GM18858 (cell line): ENCODE results near the gene EMILIN3.

Experiments used
- ATAC-seq: cut with Tn5 transposase; IDR thresholded peaks from one replicate; pipeline ENCODE4 v1.9.1; 2021; ENCODE audit not compliant: unreplicated experiment

EMILIN3 gene

DNA sequence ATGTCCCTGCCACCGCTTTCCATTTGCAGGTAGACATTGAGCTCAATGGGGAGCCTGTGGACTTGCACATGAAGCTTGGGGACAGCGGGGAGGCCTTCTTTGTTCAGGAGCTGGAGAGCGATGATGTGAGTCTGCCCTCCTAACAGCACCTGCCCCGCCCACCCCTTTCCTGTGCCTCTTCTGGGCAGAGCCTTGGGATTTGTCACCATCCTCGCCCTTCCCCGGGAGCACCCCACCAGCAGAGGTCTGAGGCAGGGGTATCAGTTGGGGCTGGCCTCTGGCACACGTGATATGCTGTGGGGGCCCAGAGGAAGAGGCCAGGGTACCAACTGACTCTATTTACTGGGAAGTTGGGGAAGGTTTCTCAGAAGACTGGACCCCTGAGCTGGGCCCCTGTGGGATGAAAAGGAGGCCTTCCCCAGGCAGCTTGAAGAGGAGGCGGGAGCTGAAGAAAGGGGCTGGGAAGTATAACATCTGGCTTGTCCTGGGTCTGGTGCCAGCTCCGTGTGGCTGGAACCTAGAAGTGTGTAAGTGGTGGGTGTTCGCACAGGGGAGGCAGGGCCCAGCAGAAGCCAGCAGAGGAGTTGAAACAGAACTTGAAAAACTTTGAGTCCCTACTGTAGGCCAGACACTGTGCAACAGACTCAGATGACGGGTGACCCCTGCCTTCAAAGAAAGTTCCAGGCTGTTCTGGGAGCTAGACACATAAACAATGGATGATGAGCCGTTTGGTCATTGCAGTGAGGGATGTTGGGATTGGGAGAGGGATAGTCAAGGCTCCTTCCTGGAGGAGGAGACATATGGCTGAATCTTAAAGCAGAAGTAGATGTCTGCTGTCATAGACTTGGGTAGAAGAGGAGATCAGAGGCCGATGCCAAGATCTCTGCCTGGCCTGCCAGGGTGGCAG, 18.8 kb downstream of the EMILIN3 start:
- ATAC-seq = no peak

DNA sequence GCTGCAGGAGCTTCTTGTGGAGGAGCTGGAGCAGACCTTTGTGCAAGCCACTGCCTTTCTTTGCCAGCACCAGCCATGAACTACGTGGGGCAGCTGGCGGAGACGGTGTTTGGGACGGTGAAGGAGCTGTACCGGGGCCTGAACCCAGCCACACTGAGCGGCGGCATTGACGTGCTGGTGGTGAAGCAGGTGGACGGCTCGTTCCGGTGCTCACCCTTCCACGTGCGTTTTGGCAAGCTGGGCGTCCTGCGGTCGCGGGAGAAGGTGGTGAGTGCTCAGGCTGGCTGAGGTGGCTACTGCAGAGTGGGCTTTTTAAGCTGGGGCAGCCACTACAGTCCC, 20.9 kb downstream of the EMILIN3 start:
- no peak for ATAC-seq

DNA sequence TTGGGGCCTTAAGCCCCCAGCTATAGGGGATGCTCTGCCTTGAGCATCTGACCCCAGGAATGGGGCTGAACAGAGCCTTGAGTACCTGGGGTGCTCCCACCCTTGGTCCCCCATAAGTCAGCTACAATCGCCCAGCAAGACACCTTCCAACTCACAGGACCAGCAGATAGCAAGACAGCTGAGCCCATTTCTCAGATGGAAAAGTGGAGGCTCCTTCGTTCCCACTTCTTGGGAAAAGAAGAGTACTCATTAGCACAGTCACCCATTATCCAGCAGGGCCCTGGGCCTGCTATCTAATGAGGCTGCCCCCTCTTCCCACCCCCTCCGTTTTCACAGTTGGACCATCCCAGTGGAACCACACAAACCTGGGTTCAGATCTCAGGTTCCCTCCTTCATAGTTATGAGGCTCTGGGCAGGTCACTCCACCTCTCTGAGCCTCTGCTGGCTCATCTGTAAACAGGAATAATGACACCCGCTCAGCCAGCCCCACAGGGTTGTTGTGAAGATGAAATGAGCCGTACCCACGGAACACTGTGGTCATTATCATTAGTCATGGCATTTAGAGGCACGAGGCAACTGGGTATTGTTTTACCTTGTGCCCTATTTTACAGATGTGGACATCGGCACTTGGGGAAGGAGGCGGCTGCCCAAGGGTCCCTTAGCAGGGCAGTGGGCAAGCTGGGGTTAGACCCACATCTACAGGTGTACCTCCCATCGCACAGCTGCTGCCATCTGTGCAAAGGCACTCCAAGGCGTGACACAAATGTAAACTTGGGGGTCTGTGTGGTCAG, 21.5 kb downstream of the EMILIN3 start:
- no peak for ATAC-seq

DNA sequence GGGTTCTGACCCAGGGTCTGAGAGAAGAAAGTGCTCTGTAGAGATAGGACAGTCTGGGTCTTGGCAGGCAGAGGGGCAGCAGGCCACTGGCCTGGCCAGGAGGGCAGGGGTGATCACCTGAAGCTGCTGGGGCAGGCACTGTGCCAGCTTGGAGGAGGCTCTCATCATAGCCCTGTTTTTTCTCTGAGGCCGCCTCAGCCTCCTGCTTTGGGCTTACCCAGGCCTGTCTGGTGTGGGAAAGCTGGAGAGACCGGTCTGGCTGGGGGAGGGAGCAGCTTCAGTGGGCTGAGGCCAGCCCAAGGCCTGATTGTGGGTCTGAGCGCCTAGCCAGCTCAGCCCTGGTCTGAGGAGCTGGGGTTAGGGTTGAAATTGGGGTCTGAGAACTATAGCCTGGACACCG, 22.1 kb downstream of the EMILIN3 start:
- no peak for ATAC-seq

DNA sequence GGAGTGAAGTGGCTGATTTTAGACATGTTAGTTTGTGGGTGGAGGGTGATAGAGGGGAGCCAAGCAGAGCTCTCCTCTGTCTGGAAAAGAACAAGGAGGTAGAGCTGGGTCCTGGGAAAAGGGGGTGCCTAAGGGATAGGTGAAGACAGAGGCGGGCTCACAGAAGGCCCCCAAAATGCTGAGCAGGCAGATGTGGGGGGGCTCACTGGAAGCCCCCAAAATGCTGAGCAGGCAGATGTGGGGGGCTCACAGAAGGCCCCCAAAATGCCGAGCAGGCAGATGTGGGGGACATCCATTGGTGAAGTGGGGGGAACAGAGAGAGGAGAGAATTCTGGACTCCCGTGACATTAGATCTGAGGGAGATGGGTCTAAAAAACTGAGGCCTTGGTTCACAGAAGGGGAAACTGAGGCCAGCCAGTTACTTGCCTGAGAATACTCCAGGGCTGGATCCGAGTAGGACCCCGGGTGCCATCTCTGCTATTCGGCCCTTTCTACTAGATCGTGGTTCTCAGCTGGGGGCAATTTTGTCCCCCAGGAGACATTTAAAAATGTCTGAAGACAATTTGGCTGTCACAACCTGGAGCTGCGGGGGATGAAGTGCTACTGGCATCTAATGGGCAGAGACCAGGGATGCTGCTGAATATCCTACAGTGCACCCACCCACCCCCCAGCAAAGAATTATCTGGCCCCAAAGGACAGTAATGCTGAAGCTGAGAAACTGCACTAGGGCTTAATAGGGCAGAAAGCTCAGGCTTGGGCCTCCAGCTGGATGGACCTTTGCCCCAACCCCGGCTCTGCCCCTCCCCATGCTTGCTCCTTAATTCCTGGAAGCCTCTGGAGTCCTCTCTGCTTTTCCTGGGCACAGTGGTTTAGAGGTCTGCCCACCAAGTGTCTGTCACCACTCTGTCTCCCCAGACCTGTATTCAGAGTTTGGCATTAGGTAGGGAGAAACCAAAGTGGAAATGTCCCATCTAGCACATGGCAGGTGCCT, 23.8 kb downstream of the EMILIN3 start:
- no peak for ATAC-seq

DNA sequence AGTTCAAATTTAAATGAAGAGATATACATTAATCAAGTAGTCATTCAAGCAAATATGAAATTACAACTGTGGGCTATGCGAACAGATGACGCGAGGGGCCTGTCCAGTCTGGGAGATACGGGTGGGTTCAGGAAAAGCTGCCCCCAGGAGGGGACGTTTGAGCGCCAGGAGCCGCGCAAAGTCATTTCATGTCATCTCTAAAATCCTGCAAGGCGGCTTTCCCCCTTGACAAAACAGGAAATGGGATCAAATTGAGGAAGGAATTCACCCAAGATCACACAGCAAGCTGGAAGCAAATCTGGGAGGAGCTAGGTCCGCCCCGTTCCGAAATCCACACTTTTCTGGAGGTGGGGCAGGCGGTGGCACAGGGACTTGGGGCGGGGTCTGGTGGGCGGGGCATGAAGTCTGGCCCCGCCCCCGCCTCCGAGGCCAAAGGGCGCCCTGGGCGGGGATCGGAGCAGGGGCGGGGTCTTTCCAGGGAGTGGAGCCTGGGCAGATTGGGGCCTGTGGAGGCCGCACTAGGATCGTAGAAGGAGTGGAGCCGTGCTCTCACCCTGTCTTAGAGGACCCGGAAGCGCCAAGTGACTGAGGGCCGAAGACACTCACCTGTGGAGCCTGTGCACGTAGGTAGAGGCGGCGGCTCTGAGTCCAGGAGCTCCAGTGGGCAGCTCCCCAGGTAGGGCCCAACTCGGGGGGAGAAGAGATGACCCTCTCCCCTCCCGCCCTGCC, 26.1 kb downstream of the EMILIN3 start, which contains the start of gene LPIN3:
Gene LPIN3, plus strand, starts transcription at position 495 of the 729 bp plus-strand sequence. CDS start 4,983 bp downstream, outside the sequence.
- ATAC-seq = no peak

DNA sequence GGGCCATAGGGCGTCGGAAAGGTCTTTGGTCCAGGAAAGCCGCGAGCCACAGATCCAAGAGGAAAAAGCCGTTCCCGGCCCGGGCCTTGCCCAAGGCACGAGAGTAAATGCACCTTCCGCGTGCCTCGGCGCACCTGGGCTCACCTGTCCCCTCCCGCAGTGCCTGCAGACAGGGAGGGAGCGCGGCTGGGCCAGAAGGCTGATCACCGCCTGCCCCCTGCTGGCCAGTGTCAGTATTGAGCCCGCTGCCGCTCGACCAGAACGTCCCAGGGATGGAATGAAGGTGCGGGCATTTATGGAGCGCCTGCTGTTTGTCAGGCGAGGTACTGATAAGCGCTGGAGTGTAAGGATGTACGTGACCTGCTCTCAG, 26.7 kb downstream of the EMILIN3 start:
- ATAC-seq = peak; percentile 57

DNA sequence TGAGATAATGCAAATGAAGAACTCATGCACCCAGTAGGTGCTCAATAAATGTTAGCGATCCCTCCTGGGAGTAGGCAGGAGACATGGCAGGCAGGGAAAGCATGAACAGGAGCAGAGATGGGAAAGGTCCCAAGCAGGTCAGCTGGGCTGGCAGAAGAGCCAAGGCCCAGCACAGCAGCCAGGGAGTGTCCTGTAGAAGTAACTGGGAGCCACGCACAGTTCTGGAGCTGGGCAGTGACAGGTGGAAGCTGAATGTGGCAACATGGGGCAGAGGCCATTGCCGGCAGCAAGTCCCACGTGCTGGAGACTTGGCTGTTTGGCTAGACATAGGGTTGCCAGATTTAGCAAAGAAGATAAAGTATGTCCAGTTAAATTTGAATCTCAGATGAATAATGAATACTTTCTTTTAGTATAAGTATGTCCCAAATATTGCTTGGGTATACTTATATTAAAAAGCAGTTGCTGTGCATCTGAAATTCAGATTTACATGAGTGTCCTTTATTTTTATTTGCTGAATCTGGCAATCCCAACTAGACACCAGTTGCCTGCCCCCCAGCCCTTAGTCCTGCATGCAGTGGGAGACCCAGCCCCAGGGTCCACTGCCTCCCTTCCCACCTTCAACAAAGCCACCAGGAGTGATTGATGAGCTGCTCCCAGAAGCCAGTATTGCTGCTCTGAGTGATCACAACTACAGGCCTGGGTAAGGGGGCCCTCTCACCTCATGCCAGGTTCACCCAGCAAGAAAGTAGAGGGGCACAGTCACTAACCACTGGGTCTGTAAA, 29.7 kb downstream of the EMILIN3 start:
- no peak for ATAC-seq

DNA sequence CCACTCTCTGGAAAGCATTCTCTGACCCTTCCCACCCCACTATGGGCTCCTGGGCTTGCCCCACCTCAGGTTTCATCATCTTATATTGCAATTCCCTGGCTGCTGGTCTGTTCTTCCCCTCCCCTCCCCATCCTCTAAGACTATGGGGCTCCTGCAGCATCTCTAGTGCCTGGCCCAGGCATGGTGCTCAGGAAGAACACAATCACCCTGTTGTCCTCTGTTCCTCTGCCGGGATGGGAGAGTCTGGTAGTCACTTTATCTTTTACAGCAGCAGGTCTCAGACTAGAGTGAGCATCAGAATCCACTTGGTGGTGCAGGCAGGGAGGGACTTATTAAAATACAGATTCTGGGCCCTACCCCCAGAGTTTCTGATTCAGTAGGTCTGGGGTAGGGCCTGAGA, 31.0 kb downstream of the EMILIN3 start:
- no peak for ATAC-seq

DNA sequence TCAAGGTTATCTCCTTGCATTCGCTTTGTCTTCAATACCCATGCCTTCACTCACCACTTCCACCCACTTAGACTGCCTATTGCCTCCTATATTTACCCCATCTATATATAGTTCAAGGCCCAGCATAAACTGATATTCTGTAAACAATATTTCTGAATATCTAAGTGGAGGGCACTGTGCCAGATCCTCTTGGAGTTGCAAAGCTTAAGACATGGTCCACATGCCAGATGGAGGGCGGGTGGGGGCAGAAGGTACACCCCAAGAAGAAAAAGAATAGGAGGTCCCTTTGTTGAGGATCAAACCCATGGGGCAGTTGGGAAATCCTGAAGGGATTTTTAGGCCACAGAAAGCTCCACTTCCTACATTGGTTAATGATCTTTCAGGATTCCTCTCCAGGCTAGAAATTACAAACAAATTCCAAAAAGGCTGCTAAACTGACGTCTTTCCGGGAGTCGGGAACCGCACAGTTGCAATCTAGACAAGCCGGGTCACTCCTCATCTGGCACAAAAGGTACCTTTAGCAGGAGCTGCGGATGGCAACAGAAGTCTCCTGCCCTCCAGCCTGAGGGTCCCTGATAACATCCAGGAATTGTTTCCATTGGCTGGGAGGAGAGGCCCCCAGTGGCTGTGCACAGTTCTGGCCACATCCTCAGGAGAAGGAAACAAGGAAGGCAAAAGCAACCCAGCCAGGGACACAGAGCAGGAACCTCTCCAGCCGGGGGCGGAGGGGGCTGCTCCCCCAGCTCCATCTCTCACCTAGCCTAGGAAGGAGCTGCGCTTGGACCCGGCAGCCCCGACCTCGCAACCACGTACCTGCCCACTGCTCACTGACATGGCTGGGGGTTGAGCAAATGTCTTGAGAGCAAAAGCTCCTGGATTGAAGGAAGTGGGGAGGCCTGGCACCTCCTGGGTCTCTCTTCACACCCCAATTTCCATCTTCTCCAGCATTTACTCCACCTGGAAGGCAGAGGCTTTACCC, 31.9 kb downstream of the EMILIN3 start:
- ATAC-seq = no peak

DNA sequence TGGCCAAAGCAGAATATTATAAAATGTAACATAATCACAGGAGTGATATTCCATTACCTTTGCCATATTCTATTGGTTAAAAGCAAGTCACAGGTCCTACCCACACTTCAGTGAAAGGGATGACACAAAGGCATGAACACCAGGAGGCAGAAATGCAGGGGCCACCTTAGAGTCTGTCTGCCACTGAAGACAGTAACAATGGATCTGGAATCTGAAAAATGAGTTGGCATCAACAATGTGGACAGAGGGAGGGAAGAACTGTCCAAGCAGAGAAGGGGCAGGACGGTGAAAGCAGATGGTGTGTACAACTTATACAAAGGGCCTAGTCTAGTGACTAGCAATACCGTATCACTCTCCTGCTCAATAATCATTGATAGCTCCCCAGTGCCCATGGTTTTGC, 32.6 kb downstream of the EMILIN3 start:
- ATAC-seq = no peak

DNA sequence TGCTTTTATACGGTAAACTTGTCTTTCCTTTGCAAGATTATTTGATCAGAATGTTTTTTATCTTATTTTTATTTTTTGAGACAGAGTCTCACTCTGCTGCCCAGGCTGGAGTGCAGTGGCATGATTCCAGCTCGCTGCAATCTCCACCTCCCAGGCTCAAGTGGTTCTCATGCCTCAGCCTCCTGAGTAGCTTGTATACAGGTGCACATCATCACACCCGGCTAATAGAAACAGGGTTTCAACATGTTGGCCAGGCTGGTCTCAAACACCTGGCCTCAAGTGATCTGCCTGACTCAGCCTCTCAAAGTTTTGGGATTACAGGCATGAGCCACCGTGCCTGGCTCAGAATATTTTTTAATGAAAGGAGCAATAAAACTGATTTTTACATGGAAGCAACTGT, 34.9 kb downstream of the EMILIN3 start:
- ATAC-seq = no peak

DNA sequence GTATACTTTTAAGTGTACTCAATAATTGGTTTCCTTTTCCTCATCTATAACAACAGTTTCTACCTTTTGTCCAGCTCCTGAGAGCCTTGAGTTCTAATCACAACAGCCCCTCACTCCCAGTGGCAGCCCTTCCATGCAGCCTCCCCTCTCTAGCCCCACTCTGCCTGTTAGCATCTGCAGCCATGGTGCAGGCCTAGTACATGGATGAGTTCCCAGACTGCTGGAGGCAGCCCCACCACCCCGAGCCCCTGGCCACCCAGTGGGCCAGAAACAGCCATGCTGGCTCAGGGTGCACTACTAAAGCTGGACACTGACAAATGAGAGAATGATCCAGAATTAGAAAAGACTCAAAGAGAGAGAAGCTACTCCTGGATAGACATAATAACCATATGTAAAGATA, 35.7 kb downstream of the EMILIN3 start:
- ATAC-seq = no peak

DNA sequence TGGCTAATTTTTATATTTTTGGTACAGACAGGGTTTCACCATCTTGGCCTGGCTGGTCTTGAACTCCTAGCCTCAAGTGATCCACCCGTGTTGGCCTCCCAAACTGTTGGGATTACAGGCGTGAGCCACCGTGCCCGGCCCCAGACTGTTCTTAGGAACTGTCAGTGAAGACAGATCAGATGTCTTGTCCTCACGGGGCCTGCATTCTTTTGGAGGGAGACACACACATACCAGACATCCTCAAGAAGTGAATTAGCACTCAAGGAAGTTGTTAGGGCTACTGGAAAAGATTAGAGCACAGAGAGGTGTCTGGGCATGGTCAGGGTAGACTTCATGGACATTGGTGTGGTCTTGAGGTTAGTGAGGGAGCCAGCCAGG, 36.3 kb downstream of the EMILIN3 start:
- no peak for ATAC-seq

DNA sequence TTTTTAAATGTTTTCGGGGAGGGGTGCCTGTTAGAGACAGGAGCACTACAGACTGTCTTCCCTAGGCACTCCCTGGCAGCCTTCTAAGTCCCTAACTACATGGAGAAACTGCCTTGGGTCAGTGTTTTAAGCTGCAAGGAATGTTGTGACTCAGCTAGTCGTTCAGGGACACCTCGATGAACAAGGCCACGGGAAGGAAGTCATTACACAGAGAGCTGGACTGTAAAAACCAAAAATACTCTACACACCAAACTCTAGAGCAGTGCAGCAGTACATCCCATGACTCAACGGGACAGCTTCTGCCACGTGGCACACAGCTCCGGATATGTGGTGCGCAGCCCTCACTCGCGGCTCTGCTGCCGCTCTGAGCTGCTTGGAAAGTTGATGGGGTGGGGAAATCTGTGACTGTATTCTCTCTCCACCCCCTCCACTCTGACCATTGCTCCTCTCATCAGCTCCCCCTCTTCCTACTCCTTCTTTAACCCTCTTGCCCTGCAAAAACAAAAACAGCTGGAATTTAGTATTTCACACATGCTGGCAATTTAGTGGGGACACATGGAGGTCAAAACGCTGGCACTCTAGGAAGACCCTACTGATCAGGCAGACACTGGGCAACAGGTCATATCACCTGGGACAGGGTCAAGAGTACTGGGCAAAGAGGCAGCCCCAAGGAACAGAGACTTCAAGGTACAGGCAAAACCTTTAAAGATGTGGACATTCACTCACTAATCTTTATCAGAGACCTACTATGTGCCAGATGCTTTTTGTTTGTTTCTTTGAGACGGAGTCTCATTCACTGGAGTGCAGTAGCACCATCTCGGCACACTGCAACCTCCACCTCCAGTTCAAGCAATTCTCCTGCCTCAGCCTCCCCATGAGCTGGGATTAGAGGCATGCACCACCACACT, 36.9 kb downstream of the EMILIN3 start:
- ATAC-seq = no peak

DNA sequence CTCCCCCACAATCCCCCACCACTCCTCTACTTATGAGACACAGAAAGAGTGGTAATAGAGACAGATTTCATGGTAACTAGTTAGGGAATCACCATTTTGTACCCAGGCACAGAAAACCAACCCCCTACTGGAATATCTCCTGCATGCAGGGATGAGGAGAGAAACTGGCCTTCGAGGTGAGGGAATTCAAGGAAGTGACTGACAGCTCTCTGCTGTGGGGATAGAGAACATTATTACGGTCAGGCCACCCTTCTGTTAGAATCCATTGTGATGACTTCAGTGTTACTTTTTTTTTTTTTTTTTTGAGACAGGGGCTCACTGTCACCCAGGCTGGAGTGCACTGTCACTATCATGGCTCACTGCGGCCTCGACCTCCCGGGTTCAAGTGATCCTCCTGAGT, 39.4 kb downstream of the EMILIN3 start:
- no peak for ATAC-seq

DNA sequence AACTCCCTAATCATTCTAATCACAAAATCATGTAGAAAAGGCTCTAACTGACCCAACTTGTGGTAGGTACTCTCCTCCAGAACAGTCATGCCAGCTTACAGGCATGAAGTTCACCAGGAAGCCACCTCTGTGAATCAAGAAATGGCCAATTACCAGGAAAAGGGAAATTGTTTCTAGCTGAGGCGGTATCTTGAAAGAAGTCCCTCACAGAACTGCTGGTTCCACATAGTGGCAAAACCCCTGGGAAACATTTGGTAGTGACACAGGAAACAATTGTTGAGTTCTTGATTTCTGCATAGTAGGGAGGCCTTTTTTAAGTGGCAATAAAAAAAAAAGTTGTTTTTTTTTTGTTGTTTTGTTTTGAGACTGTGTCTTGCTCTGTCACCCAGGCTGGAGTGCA, 45.6 kb downstream of the EMILIN3 start:
- no peak for ATAC-seq
